ENCODE results near the gene DIAPH2.

The DIAPH2 gene

DNA sequence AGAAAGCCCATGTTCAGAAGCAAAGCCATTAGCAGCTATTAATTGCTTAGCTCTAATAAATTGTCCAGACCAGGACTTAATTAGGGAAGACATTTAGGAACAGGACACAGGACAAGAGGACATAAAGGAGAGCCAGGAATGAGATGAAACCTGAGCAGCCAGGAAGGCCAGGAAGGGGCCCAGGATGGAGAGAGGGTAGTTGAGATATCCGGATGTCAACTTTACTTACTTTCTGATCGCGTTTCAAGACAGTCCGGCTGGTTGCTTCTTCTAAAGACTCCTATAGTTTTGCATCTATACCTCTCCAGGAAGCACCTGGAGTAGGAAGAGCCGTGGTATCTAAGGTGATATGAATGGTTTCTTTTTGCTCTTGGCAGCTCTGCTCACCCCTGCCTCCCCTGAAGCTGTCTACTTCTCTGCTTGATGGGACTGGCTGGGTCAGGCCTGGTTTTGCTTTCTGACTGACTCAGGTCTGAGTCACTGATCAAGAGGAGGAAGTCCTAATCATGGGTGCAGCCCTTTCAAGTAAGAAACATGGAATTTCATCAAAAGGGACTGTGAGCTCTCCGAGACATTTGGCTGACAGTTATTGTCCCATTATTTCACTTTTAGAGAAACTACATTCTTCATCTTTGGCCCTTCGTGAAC, 932.4 kb downstream of the DIAPH2 start:
- DNase-seq = no peak

DNA sequence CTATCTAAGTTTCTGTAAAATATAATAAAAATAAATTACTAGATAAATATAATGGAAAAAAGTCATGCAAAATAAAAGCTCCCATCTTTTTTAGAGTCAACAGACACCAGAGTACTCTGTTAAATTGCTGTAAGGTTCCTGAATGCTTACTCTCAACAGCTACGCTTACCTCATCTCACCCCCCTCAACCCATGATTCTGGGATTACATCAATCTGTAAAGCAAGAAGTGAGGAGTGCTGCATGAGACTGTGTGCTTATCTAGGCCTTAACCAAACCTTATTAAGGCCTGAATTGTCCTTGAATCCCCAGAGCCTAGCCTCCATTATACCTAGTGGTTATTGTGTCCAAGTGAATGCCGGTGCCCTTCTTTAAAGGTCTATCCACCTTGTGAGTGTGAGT, 934.9 kb downstream of the DIAPH2 start:
- no peak for DNase-seq

DNA sequence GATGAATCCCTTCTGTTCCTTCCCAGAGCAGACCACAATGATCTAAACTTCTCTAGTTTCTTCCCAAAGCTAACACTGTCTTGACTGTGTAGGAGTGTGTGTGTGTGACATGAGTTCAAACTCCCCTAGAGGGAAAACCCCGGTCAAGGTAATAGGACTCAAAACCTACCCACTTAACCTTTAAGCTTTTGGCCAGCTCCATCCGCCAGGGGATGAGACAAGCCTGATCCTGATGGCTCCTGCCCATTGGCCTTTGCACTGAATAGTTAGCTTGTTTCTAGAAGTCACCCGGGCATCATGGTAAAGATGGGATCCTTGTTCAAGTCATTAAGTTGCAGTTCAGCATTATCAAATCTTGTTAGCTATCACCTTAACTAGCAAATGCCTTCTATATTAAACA, 937.5 kb downstream of the DIAPH2 start:
- no peak for DNase-seq

DNA sequence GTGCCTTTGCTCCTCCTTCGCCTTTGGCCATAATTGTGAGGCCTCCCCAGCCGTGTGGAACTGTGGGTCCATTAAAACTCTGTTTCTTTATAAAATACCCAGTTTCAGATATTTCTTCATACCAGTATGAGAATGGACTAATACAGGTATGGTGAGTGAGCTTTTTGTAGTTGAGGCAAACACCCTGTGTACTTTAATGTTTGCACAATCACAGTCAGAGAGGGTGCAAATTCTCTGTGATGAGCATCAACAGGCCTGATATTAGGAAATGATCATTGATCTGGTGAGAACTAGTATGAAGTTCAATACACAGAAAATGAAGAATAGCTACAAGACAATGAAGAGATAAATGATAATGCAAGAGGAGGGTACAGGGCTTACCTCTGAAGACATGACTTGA, 943.7 kb downstream of the DIAPH2 start:
- no peak for DNase-seq

DNA sequence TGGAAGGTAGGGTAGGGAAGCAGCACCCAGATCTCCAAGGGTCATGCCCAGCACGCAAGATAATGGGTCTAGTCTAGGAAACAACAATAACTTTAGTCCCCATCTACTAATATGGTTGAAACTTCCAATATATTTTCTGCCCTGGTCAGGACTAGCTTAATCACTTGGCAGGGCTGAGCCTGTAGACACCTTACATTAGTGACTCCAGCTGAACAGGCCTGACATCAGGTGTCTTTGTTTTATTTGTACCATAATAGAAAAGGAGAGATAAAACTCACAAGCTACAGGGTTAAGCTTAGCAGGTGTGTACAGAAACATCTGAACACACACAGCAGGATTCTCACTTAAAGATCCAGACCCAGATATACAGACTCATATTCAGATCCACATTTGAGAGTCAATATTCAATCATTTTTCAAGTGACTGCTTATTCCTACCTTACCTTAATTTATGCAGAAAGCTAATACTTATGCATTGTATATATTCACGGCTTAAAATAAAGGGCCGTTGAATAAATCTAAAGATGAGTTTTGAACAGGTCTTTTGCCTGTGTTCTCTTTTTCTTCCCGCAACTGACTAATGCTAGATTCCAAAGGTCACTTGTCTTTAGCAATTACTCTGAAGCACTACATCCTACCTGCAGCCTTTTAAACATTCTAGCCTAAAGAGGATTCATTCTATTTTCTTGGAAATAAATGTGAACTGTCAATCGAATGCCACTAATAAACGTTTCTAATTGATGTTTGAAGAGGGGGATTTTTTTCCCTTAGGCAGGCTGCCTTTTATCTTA, 944.4 kb downstream of the DIAPH2 start:
- no peak for DNase-seq

DNA sequence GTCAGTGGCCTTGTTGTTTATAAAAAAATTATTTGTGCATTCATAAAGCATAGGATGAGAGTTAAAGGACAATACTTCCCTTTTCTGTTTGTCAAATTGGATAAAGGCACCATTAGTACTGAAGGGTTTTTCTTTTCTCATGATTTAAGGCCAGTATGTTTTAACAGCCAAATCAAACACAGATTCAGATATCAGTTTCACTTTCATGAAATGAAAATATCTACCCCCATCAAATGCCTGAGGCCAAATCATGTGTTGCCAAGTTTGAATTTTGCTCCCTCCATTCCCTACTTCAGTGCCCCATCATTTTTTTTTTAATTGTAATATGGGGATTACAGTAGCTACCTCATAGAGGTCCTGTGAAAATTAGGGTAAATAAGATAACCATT, 944.9 kb downstream of the DIAPH2 start:
- no peak for DNase-seq

DNA sequence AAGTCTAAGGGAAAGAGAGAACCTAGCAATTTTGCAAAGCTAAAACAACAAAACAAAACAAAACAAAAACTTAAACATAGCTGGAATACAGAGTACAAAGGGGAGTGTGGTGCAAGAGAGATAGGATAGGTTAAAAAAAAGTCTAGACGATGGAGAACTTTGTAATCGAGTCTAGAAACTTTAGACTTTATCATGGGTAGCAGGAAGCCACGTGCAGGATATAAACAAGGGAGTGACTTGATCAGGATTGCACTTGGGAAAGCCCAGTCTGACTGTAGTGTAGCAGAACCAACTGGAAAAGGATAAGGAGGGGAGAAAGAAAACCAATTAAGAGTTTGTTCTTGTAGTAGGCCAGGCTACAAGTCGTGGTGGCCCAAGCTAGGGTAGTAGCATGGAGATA, 949.2 kb downstream of the DIAPH2 start:
- no peak for DNase-seq

DNA sequence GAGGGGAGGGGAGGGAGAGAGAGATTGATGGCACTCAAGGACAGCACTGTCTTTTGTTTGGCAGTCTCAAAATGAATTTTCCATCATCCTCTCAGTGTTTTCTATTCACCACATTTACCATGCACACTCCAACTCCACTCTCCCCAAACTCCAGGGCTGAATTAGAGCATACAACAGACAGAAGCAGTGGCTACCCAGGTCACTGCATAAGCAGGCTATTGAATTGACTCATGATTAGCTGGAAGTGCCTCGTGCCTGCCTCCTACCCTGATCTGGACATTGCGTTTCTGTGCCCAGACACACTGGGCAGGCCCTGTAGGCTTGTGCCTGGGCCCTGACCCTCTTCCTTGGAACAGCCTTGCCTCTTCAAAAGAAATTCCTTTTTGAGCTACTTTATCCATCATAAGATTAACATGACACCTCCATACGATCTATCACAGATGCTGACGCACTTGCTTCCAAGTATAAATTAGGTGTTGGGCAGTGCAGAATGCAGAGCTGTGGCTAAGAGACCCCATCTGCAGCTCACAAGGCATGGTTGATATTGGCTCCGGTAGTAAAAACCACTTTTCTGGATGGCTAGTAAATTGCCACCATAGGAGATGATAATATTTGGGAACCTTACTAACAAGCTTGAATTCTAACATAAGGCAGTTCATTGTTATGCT, 952.0 kb downstream of the DIAPH2 start:
- DNase-seq = no peak

DNA sequence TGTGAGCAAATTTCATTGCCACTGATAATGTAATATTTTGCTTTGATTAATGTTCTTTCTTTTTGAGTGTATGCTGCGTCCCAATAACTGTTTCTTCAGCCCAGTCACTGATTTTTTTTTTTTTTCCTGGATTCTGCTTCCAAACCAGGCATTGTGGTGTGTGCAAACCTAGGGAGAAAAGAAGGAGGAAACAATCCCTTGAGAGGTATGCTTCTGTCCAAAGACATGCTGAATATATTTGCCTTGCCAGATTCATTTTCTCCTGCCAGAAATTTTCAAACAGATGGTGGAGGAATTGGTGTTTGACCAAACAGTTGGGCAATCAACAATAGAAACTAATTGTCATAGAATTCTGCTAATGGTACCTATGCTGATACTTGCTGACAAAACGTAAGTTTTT, 952.6 kb downstream of the DIAPH2 start:
- DNase-seq = no peak

DNA sequence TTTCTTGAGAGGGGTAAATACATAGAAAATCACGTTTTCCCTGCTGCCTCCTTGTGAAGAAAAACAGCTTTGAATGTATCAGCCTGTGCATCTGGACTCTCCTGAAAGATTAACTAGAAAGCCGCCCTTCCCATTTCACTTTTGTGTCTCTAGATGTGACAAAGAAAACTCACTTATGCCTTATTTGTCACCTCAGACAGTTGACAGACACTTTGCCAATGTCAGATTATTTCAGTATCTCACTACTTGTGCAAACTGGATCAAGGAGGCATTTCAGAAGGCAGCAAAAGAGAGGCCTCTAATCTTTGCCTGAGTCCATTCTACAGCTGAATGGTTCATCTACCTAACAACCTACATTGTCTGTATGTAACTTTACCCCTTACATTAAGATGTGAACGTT, 954.0 kb downstream of the DIAPH2 start:
- DNase-seq = no peak

DNA sequence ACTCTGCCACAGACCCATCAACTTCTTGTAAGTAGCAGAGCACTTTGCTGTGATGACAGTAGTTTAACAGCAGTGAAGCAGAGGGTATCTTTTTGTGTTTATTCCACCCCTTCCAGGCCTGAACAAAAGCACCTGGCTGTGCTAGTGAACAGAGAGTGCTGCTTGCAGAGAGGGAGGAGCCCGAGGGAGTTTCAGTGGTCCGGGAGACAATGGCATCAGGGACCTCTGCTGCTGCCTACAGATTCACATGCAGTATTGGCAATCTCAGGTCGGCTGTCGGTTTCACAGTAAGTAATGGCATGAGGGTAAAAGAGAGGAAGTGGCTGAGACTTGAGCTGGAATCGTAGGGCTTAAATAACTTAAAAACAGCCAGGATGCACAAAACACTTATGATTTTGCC, 954.9 kb downstream of the DIAPH2 start:
- no peak for DNase-seq

All from activated naive CD4-positive, alpha-beta T cell (primary cell).